GM13977 (cell line): Measurements from ENCODE around the gene SLC25A11.
"Not testable (repeated sequence)": the region's sequence is repeated elsewhere in the genome, so short reads cannot be mapped to it uniquely, and the experiment has no call there.

ENCODE experiments used
- DNase-seq: peaks from one replicate; pipeline ENCODE4 v3.0.0; 2012; ENCODE audit warnings: low spot score
- CTCF ChIP-seq: IDR thresholded peaks from 2 replicates; pipeline ENCODE4 v1.5.1; 2012; ENCODE audit warnings: mild to moderate bottlenecking, control low read depth; ENCODE audit not compliant: insufficient read depth; ENCODE audit errors: extremely low read depth, missing control alignments
- in situ Hi-C: fragments of 300-500 bp; cut with MboI; formaldehyde crosslinking; loops from one replicate; pipeline ENCODE4 v1.12.0; 2022; ENCODE audit warnings: low sequenced_read_pairs, low pct_unique_long_range_greater_than_20kb, mixed read lengths, inconsistent platforms; ENCODE audit not compliant: unreplicated experiment

SLC25A11 gene

GRCh38 chr17:4934173-4934979 is 5.5 kb downstream of the SLC25A11 start:
- peak; percentile 35 for TF ChIP-seq CTCF
- in situ Hi-C loops: no loop called here
- DNase-seq: peak; percentile 68

GRCh38 chr17:4933646-4934045 is 6.2 kb downstream of the SLC25A11 start:
- TF ChIP-seq CTCF: no peak
- no peak for DNase-seq
- in situ Hi-C loops: no loop called here

GRCh38 chr17:4932756-4933155 is 7.1 kb downstream of the SLC25A11 start:
- in situ Hi-C loops: no loop called here

GRCh38 chr17:4931963-4932362 is 7.9 kb downstream of the SLC25A11 start, which contains the start of gene GP1BA:
GP1BA (plus strand) TSS chr17:4932277; CDS start chr17:4932605, 328 bp downstream.
- no peak for TF ChIP-seq CTCF
- in situ Hi-C loops: no loop called here
- DNase-seq: peak; percentile 51

More at GRCh38 chr17:4932756-4933155, 7.1 kb downstream of the SLC25A11 start:
- no peak for DNase-seq
- TF ChIP-seq CTCF: no peak

GRCh38 chr17:4928881-4929280 is 11.0 kb downstream of the SLC25A11 start:
- in situ Hi-C loops: no loop called here
- no peak for TF ChIP-seq CTCF
- DNase-seq: no peak

GRCh38 chr17:4926577-4927335 is 13.1 kb downstream of the SLC25A11 start:
- DNase-seq, in situ Hi-C loops: not testable (repeated sequence)

GRCh38 chr17:4921320-4921719 is 18.5 kb downstream of the SLC25A11 start:
- no peak for TF ChIP-seq CTCF
- DNase-seq: no peak
- in situ Hi-C loops: no loop called here
